Iris pigment epithelial cell (primary cell): ENCODE data around the gene ACTA2.
"Not testable (repeated sequence)": the region's sequence is repeated elsewhere in the genome, so short reads cannot be mapped to it uniquely, and the experiment has no call there.

Experiments used
- DNase-seq: peaks from one replicate; pipeline ENCODE4 v3.0.0-alpha.2; 2011; ENCODE audit warnings: low read depth

The ACTA2 gene

GRCh38 chr10:88949912-88950837, 2.4 kb downstream of the ACTA2 start:
- DNase-seq, result peak; percentile 14

- DNase-seq, result no peak
These were observed 3.5 kb downstream of the ACTA2 start for GRCh38 chr10:88949051-88949450.

- DNase-seq, result peak; percentile 45
These were observed 5.5 kb downstream of the ACTA2 start for GRCh38 chr10:88946965-88947590.

GRCh38 chr10:88946200-88946599, 6.4 kb downstream of the ACTA2 start:
- DNase-seq, result no peak

- no peak for DNase-seq
These were observed 7.8 kb downstream of the ACTA2 start for GRCh38 chr10:88944813-88945212.

GRCh38 chr10:88943778-88944177, 8.8 kb downstream of the ACTA2 start:
- DNase-seq, result no peak

GRCh38 chr10:88941026-88941425, 11.5 kb downstream of the ACTA2 start:
- no peak for DNase-seq

GRCh38 chr10:88938938-88939337, 13.6 kb downstream of the ACTA2 start:
- no peak for DNase-seq

- DNase-seq, result no peak
These were observed 14.5 kb downstream of the ACTA2 start for GRCh38 chr10:88938039-88938438.

- DNase-seq, result no peak
These were observed 15.9 kb downstream of the ACTA2 start for GRCh38 chr10:88936656-88937055.

GRCh38 chr10:88934900-88935672, 17.5 kb downstream of the ACTA2 start:
- DNase-seq, result peak; percentile 80

GRCh38 chr10:88933564-88933963, 19.0 kb downstream of the ACTA2 start:
- DNase-seq, result no peak

GRCh38 chr10:88932539-88933256, 19.9 kb downstream of the ACTA2 start:
- peak; percentile 84 for DNase-seq

GRCh38 chr10:88932029-88932428, 20.5 kb downstream of the ACTA2 start:
- DNase-seq, result not testable (repeated sequence)

- no peak for DNase-seq
These were observed 21.0 kb downstream of the ACTA2 start for GRCh38 chr10:88931548-88931947.

GRCh38 chr10:88928254-88928653, 24.3 kb downstream of the ACTA2 start:
- DNase-seq, result no peak

- DNase-seq, result no peak
These were observed 25.2 kb downstream of the ACTA2 start for GRCh38 chr10:88927416-88927690.

GRCh38 chr10:88926566-88927415, 25.8 kb downstream of the ACTA2 start:
- peak; percentile 98 for DNase-seq

- DNase-seq, result peak; percentile 87
These were observed 29.1 kb downstream of the ACTA2 start for GRCh38 chr10:88923520-88923919.

- no peak for DNase-seq
These were observed 30.5 kb downstream of the ACTA2 start for GRCh38 chr10:88922041-88922440.

GRCh38 chr10:88920986-88921593, 31.5 kb downstream of the ACTA2 start:
- no peak for DNase-seq
